ENCODE results near the gene MAFG.

The MAFG gene

GRCh38 chr17:81868674-81869220 is 58.8 kb downstream of the MAFG start:
- no peak for DNase-seq (ENCODE audit: low read depth in 3 of 3)

All from stimulated activated CD4-positive, alpha-beta T cell treated with anti-CD3 and anti-CD28 coated beads, TNF-alpha, amount 100 ng/mL, for 4 hours (primary cell).